ENCODE data around the gene SPATA2L. TPM values are rescaled to one million over a fixed set of nuclear protein-coding genes. Genes with fewer than 3 reads are reported as not detected.
A peak's percentile ranks its signal among the peaks of the same experiment; 100 is the strongest.
"Not testable (repeated sequence)": the region's sequence is repeated elsewhere in the genome, so short reads cannot be mapped to it uniquely, and the experiment has no call there.

Gene SPATA2L
- total and polyA plus RNA-seq, 8 donors = 2.4 to 13.8 (median 4.7) TPM

GRCh38 chr16:89685916-89686315 lies 15.6 kb downstream of the SPATA2L start:
- intact Hi-C loops (cut with DNase I) = loop anchor here in 1 of 2 donors (10.0 kb wide), 1 partner anchor 59 kb away; no protein-coding TSS in a partner anchor
- ATAC-seq = no peak

DNA sequence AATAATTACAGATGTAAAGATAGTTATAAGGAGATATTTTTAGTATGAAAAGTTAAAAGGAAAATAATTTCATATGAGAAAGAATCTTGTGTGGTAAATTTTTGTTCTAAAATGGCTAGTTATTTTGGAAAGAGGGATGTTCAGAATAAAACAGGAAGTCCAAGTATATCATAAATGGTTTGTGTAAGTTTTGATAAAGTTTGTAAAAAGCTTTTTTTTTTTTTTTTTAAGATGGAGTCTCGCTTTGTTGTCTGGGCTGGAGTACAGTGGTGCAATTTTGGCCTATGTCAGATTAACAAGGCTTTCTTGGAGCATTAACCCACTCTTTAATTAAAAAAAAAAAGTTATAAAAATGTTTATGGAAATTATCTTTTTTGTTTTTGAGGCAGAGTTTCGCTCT lies 23.2 kb downstream of the SPATA2L start:
- ATAC-seq (no peak), DNase-seq (no peak)
- no peak overlapping the region for H3K27ac ChIP-seq
- H3K36me3 ChIP-seq = no peaks in the 10 kb centered on the region
- TF ChIP-seq CTCF (IDR thresholded peaks at IDR 0.05) = no peak
- no peaks in the 10 kb centered on the region for H3K27me3 ChIP-seq
- no peak overlapping the region for H3K4me3 ChIP-seq
- peaks cover 0 to 13% of the 10 kb centered on the region in 2 donors for H3K9me3 ChIP-seq
- intact Hi-C loops (cut with DNase I) = no loop called here
- H3K4me1 ChIP-seq = no peaks in the 10 kb centered on the region

More at GRCh38 chr16:89685916-89686315, 15.6 kb downstream of the SPATA2L start:
- Histone ChIP-seq H3K4me1 (peaks cover 8 to 13% of the 10 kb centered on the region in 2 donors), H3K4me3 (no peak overlapping the region), H3K9me3 (no peaks in the 10 kb centered on the region), H3K27ac (no peak overlapping the region), H3K27me3 (no peaks in the 10 kb centered on the region), H3K36me3 (peaks cover 0 to 17% of the 10 kb centered on the region in 2 donors)
- TF ChIP-seq CTCF (IDR thresholded peaks at IDR 0.05) = no peak
- peak in 1 of 4 donors; percentile 32 for DNase-seq

- DNase-seq = no peak
- Histone ChIP-seq H3K27ac (peak overlapping the region; percentile 19 to 70), H3K4me3 (no peak overlapping the region), H3K9me3 (peaks cover 0 to under 1% of the 10 kb centered on the region in 2 donors), H3K27me3 (no peaks in the 10 kb centered on the region), H3K4me1 (peaks cover 6 to 8% of the 10 kb centered on the region in 2 donors), H3K36me3 (no peaks in the 10 kb centered on the region)
- TF ChIP-seq CTCF (IDR thresholded peaks at IDR 0.05) = no peak
- intact Hi-C loops (cut with DNase I) = no loop called here
- no peak for ATAC-seq
These were observed 29.1 kb downstream of the SPATA2L start for GRCh38 chr16:89672177-89672941.

DNA sequence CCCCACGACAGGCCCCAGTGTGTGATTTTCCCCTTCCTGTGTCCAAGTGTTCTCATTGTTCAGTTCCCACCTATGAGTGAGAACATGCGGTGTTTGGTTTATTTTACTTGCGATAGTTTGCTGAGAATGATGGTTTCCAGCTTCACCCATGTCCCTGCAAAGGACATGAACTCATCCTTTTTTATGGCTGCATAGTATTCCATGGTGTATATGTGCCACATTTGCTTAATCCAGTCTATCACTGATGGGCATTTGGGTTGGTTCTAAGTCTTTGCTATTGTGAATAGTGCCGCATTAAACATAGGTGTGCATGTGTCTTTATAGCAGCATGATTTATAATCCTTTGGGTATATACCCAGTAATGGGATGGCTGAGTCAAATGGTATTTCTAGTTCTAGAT lies 29.9 kb downstream of the SPATA2L start:
- H3K36me3 ChIP-seq; H3K27ac ChIP-seq; intact Hi-C loops (cut with DNase I); H3K4me3 ChIP-seq; ATAC-seq; H3K4me1 ChIP-seq; DNase-seq; H3K9me3 ChIP-seq; H3K27me3 ChIP-seq: not testable (repeated sequence)

- intact Hi-C loops (cut with DNase I) = no loop called here
- H3K9me3 ChIP-seq = no peaks in the 10 kb centered on the region
- H3K4me3 ChIP-seq = no peak overlapping the region
- no peak for ATAC-seq
- H3K4me1 ChIP-seq = peaks cover 6 to 8% of the 10 kb centered on the region in 2 donors
- H3K27me3 ChIP-seq = no peaks in the 10 kb centered on the region
- peak in 1 of 4 donors; percentile 34 for DNase-seq
- no peak for TF ChIP-seq CTCF (IDR thresholded peaks at IDR 0.05)
- H3K27ac ChIP-seq = no peak overlapping the region
- no peaks in the 10 kb centered on the region for H3K36me3 ChIP-seq
These were observed 30.7 kb downstream of the SPATA2L start for GRCh38 chr16:89670496-89671431.
